NCI-H2029 (cell line): ENCODE results near the gene GABARAP.

Source experiments
- DNase-seq: peaks from one replicate; lab custom pipeline; 2025; lab: John Stamatoyannopoulos, UW

Gene GABARAP

DNA sequence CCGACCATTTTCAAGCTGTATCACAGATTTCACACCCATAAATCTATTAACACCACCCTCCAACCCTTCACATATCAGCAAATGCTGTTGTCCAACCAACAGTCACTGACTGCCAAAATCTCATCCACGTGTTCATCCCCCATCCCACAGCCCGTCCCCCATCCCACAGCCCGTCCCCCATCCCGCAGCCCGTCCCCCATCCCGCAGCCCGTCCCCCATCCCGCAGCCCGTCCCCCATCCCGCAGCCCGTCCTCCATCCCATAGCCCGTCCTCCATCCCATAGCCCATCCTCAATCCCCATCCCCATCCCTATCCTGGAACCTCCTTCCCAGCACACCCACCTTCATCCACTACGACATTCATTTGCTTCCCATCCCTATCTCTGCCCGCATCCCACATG lies 36.7 kb downstream of the GABARAP start:
- no peak for DNase-seq

DNA sequence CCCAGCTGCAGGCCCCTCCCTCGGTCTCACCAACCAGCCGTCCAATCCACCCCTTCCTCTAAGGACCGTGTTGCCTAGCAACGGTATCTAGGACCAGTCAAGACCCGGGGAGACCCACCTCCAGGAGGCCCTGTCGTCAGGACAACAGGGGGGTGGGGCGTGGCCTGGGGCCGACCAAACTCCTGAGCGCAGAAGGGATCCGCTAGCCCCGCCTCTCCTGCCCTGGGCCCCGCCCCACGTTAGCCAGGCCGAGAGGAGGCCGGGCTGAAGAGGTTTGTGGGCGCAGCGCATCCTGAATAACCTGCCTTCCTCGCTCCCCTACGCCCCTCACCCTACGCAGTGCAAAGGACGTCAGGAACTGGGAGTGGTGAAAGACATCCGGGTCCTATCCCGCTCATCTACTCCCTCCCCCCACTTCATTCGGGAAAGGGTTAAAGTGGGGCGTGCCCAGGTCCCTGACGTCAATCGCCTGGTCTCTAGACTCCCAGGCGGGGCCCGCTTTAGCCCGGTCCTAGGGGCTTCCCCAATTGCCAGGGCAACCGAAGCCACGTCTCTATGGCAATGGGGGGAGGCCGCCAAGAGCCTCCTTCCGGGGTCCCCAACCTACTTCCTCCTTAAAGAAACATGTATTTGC lies 37.3 kb downstream of the GABARAP start:
- peak; percentile 30 for DNase-seq

DNA sequence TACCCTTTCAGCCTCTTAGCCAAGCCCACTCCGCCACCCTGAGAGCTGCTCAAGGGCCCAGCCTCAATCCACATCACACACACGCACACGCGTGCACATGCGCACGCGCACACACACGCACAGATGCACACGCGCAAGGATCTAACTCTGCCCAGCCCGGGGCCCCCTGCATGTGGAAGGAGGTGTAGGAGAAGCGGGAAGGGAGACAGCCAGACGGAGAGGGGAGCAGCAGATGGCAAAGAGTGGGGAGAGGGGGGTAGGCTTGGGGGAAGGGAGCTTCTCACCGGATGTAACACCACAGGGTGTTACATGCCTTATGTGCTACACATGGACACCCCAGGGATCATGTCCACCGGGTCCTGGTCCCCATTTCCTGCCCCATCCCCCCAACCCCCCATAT lies 37.9 kb downstream of the GABARAP start:
- DNase-seq, result no peak

- no peak for DNase-seq
Measured at GRCh38 chr17:7203391-7203790, 38.9 kb downstream of the GABARAP start.

GRCh38 chr17:7196651-7197401 lies 45.4 kb downstream of the GABARAP start:
- no peak for DNase-seq

GRCh38 chr17:7195971-7196370 lies 46.3 kb downstream of the GABARAP start:
- DNase-seq, result no peak

DNA sequence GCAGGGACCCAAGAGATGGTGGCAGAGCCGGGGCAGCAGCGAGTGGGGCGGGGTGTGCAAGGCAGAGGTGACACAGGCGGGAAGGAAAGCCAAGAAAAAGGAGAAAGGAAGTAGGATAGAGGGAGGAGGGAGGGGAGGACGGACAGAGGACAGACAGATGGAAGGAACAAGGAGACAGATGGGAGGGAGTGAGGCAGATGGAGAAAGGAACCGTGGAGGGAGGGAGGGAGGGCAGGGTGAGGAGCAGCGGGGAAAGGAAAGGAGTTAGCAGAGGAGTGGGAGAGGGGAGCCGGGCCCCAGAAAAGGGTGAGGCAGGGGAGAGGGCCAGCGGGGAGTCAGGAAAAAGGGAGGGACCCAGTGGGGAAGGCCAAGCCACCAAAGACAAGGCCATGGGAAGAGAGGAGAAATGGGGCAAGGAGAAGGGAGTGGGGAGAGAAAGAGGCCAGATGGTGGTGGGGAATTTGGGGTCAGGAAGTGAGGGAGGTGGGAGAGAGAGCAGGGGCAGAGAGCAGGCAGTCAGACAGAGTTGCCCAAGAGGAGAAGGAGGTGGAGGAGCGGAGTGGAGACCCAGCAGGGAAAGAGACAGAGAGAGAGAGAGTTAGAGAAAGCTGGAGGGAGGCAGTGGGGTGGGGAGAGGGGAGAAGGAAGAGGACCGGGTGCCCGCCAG lies 49.8 kb downstream of the GABARAP start:
- DNase-seq, result no peak

DNA sequence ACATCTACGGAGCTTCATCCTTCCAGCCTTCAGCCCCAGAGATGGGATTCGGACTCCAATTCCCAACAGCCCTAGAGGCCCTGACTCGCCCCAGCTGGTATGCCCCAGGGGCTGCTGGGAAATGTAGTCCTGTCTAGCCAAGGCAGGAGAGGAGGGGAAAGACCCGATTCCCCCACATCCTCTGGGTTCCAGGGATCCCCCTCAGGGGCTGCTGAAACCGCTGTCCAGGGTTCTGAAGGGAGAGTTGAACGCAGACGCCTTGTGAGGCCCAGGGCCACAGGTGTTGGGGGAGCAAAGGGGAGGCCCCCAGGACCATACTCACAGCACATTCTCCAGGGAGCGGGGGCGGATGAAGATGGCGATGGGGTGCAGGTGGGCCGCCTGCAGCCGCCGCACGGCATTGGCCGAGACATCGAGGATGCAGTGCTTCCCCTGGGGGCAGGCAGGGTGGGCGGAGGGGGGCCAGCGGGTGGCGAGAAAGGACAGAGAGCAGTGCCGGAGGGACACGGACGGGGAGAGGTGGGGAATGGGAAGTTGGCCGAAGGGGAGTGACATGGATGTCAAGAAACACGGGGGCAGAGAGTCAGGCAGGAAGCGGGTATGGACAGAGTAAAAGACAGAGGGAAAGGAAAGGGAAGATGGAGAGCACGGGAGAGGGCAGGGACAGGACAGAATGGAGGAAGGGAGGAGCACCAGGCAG lies 50.5 kb downstream of the GABARAP start:
- DNase-seq, result no peak

- DNase-seq, result no peak
Measured at GRCh38 chr17:7191069-7191468, 51.2 kb downstream of the GABARAP start.

DNA sequence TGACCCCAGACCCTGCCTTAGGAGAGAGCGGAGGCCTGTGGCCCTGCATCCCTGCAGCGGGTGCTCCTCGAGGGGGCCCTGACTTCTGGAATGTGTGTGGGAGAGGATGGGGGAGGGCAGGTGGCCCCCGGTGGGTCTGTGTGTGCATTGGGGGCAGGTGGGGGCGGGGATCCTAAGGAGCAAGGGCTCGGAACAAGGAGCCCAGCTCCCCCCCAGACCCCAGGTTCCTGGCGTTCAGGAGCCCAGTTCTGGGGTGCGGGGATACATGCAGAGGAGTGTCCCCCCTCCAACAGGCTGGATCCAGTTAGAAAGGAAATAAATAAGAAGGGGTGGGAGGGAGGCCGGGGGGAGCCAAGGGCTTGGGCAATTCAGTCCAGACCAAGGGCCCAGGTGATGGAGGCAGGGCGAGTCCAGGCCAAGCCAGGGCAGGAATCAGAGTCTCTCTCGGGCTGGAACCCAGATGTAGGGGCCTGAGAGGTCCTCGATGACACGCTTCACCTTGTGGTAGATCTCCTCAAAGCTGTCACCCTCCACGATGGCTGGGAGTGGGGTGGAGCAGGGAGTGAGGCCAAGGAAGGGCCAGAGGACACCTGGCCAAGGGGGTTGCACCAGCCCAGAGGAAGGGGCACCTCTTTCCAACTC lies 51.9 kb downstream of the GABARAP start:
- no peak for DNase-seq
